Osteoblast (primary cell): Measurements from ENCODE around the gene AKR1C3. TPM values are rescaled to one million over a fixed set of nuclear protein-coding genes. Genes with fewer than 3 reads are reported as not detected.
"Not testable (repeated sequence)": the region's sequence is repeated elsewhere in the genome, so short reads cannot be mapped to it uniquely, and the experiment has no call there.

Source experiments
- DNase-seq: peaks from one replicate; pipeline ENCODE4 v3.0.0; 2011; ENCODE audit warnings: low spot score, mixed read lengths; ENCODE audit not compliant: insufficient read length; ENCODE audit errors: missing footprints
- H2AFZ ChIP-seq: 2 replicates; pipeline ENCODE4 v1.6.0; 2011; ENCODE audit warnings: mild to moderate bottlenecking, low read length
- H3K27ac ChIP-seq: 2 replicates; pipeline ENCODE4 v1.5.1; 2011; ENCODE audit warnings: mild to moderate bottlenecking, low read depth, low read length, moderate library complexity
- H3K27me3 ChIP-seq: 2 replicates; pipeline ENCODE4 v1.6.0; 2012; ENCODE audit warnings: mild to moderate bottlenecking, control low read depth, inconsistent platforms, low read length, moderate library complexity; ENCODE audit not compliant: insufficient read depth
- H3K36me3 ChIP-seq: 2 replicates; pipeline ENCODE4 v1.5.1; 2011; ENCODE audit warnings: mild to moderate bottlenecking, low read length, control low read depth, moderate library complexity; ENCODE audit not compliant: insufficient read depth
- H3K4me1 ChIP-seq: 2 replicates; pipeline ENCODE4 v1.5.1; 2011; ENCODE audit warnings: mild to moderate bottlenecking, low read length, control low read depth, moderate library complexity; ENCODE audit not compliant: insufficient read depth
- H3K4me2 ChIP-seq: 2 replicates; pipeline ENCODE4 v1.6.0; 2011; ENCODE audit warnings: mild to moderate bottlenecking, low read length; ENCODE audit not compliant: insufficient read depth
- H3K4me3 ChIP-seq: fragments of 200-600 bp; sonication (generic); 3 replicates; pipeline ENCODE4 v1.5.1; 2012; ENCODE audit warnings: mild to moderate bottlenecking, low read length, inconsistent platforms; ENCODE audit not compliant: insufficient read depth
- H3K79me2 ChIP-seq: 2 replicates; pipeline ENCODE4 v1.6.0; 2012; ENCODE audit warnings: mild to moderate bottlenecking, low read length, control low read depth, inconsistent platforms; ENCODE audit not compliant: insufficient read depth
- H3K9me3 ChIP-seq: 2 replicates; pipeline ENCODE4 v1.5.1; 2011; ENCODE audit warnings: low read depth, low read length, control low read depth
- H4K20me1 ChIP-seq: 2 replicates; pipeline ENCODE4 v1.6.0; 2012; ENCODE audit warnings: mild to moderate bottlenecking, low read length, control low read depth; ENCODE audit not compliant: insufficient read depth
- CTCF ChIP-seq: IDR thresholded peaks from 2 replicates; pipeline ENCODE4 v1.5.1; 2011; ENCODE audit warnings: mild to moderate bottlenecking, low read depth, low read length, moderate library complexity; ENCODE audit errors: extremely low read depth
- total RNA-seq: library from RNA; depleted of rRNA; stranded (reverse); fragments of >200 nt; gene quantifications from 2 replicates; pipeline ENCODE4 v1.2.3, GENCODE V29; 2012

Gene AKR1C3
- total RNA-seq, 1 donor, result 238 TPM

- peaks cover 5% of the 10 kb centered on the region for H3K4me1 ChIP-seq
- peak overlapping the region; percentile 89 for H3K4me2 ChIP-seq
- H3K9me3 ChIP-seq, result no peaks in the 10 kb centered on the region
- H4K20me1 ChIP-seq, result no peaks in the 10 kb centered on the region
- no peak for TF ChIP-seq CTCF
- peak; percentile 22 for DNase-seq
- no peaks in the 10 kb centered on the region for H3K27me3 ChIP-seq
- H2AFZ ChIP-seq, result peak overlapping the region; percentile 72
- H3K27ac ChIP-seq, result no peak overlapping the region
- peak overlapping the region; percentile 75 for H3K4me3 ChIP-seq
- H3K36me3 ChIP-seq, result no peaks in the 10 kb centered on the region
- H3K79me2 ChIP-seq, result no peaks in the 10 kb centered on the region
Observed at GRCh38 chr10:5095687-5096086, 1.5 kb downstream of the AKR1C3 start.

- Histone ChIP-seq H3K4me2 (no peak overlapping the region), H2AFZ (no peak overlapping the region), H3K27ac (no peak overlapping the region), H3K4me3 (no peak overlapping the region), H3K9me3 (no peaks in the 10 kb centered on the region), H4K20me1 (no peaks in the 10 kb centered on the region), H3K27me3 (no peaks in the 10 kb centered on the region), H3K79me2 (no peaks in the 10 kb centered on the region), H3K4me1 (peaks cover 5% of the 10 kb centered on the region), H3K36me3 (no peaks in the 10 kb centered on the region)
- TF ChIP-seq CTCF, result no peak
- DNase-seq, result no peak
Observed at GRCh38 chr10:5096108-5096507, 1.9 kb downstream of the AKR1C3 start.

DNA sequence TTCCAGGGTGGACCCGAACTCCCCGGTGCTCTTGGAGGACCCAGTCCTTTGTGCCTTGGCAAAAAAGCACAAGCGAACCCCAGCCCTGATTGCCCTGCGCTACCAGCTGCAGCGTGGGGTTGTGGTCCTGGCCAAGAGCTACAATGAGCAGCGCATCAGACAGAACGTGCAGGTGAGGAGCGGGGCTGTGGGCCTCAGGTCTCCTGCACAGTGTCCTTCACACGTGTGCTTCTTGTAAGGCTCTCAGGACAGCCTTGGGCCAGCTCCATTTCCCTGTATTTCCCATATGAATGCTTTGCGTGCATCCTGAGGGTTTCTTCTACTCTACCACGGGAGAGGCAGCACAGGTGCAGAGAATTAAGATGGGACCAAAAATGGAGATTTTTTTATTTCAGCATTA is 8.3 kb downstream of the AKR1C3 start:
- not testable (repeated sequence) for H3K27me3 ChIP-seq, H3K4me2 ChIP-seq, H3K79me2 ChIP-seq, H3K36me3 ChIP-seq, H3K9me3 ChIP-seq, H3K4me1 ChIP-seq, H2AFZ ChIP-seq, H3K27ac ChIP-seq, H4K20me1 ChIP-seq, H3K4me3 ChIP-seq, DNase-seq

GRCh38 chr10:5103481-5103880 is 9.3 kb downstream of the AKR1C3 start:
- Histone ChIP-seq H2AFZ (no peak overlapping the region), H3K4me3 (no peak overlapping the region), H3K79me2 (no peaks in the 10 kb centered on the region), H3K27ac (no peak overlapping the region), H3K4me2 (no peak overlapping the region), H3K36me3 (peaks cover 5% of the 10 kb centered on the region), H4K20me1 (no peaks in the 10 kb centered on the region), H3K27me3 (no peaks in the 10 kb centered on the region), H3K9me3 (no peaks in the 10 kb centered on the region), H3K4me1 (no peaks in the 10 kb centered on the region)
- DNase-seq, result peak; percentile 60
- no peak for TF ChIP-seq CTCF
